HepG2 (cell line): Measurements from ENCODE around the gene C11orf71. TPM values are rescaled to one million over a fixed set of nuclear protein-coding genes. Genes with fewer than 3 reads are reported as not detected.
A peak's percentile ranks its signal among the peaks of the same experiment; 100 is the strongest.

Experiments
- ARNT ChIP-seq: fragments of 450-650 bp; IDR thresholded peaks from 2 replicates; pipeline ENCODE4 v1.6.1; 2017
- ELF4 ChIP-seq: sonication (generic); formaldehyde crosslinking; IDR thresholded peaks from 2 replicates; pipeline ENCODE4 v1.5.0; 2020; ENCODE audit warnings: missing genetic modification reagents, mild to moderate bottlenecking, moderate library complexity, borderline replicate concordance
- FOXO1 ChIP-seq: sonication (generic); formaldehyde crosslinking; IDR thresholded peaks from 2 replicates; pipeline ENCODE4 v1.4.0; 2020; ENCODE audit warnings: missing genetic modification reagents
- FOXP1 ChIP-seq, 2 experiments: fragments of 450-650 bp in 1 of 2; IDR thresholded peaks; 2 replicates each; pipeline ENCODE4 v1.6.1; 2017 to 2018; ENCODE audit warnings: antibody characterized with exemption in 1 of 2
- GLI4 ChIP-seq: sonication (generic); formaldehyde crosslinking; IDR thresholded peaks from 2 replicates; pipeline ENCODE4 v1.5.1; 2020; ENCODE audit warnings: missing genetic modification reagents, mild to moderate bottlenecking, moderate library complexity, borderline replicate concordance
- IKZF1 ChIP-seq: fragments of 450-650 bp; IDR thresholded peaks from 2 replicates; pipeline ENCODE4 v1.7.1; 2016
- JUNB ChIP-seq: sonication (generic); formaldehyde crosslinking; IDR thresholded peaks from 2 replicates; pipeline ENCODE4 v1.8.0; 2022; ENCODE audit warnings: missing genetic modification reagents, mild to moderate bottlenecking, borderline replicate concordance
- KLF11 ChIP-seq: IDR thresholded peaks from 2 replicates; pipeline ENCODE4 v1.6.1; 2016; ENCODE audit warnings: missing compliant biosample characterization
- MATR3 ChIP-seq: sonication (generic); formaldehyde crosslinking; IDR thresholded peaks from 2 replicates; pipeline ENCODE4 v1.4.0; 2020; ENCODE audit warnings: missing genetic modification reagents
- PCBP1 ChIP-seq: fragments of 200-400 bp; formaldehyde crosslinking; IDR thresholded peaks from 2 replicates; pipeline ENCODE4 v1.6.1; 2017; ENCODE audit warnings: mild to moderate bottlenecking, low read depth, low read length, borderline replicate concordance
- POLR2G ChIP-seq: fragments of 200-400 bp; formaldehyde crosslinking; IDR thresholded peaks from 2 replicates; pipeline ENCODE4 v1.6.1; 2018; ENCODE audit warnings: mild to moderate bottlenecking, low read depth, low read length, moderate library complexity
- REL ChIP-seq: sonication (generic); formaldehyde crosslinking; conservative IDR thresholded peaks from 2 replicates; pipeline ENCODE4 v1.8.0; 2022; ENCODE audit warnings: mild to moderate bottlenecking, missing genetic modification reagents, moderate library complexity
- SMC3 ChIP-seq: IDR thresholded peaks from 2 replicates; pipeline ENCODE4 v1.6.1; 2011; ENCODE audit warnings: low read length, improper control_type of control experiment
- SOX13 ChIP-seq, 3 experiments: fragments of 450-650 bp in 1 of 3; sonication (generic) in 1 of 3; formaldehyde crosslinking in 1 of 3; IDR thresholded peaks in 2 of 3; conservative IDR thresholded peaks in 1 of 3; 2 replicates each; pipeline versions ENCODE4 v1.5.0 to v1.6.1; 2016 to 2020; ENCODE audit warnings: antibody characterized with exemption in 1 of 3, mild to moderate bottlenecking in 1 of 3, missing compliant biosample characterization in 1 of 3, missing genetic modification reagents in 1 of 3, moderate library complexity in 1 of 3
- SP2 ChIP-seq: sonication (generic); formaldehyde crosslinking; IDR thresholded peaks from 2 replicates; pipeline ENCODE4 v1.5.1; 2020; ENCODE audit warnings: mild to moderate bottlenecking, missing genetic modification reagents
- TBX3 ChIP-seq: fragments of 450-650 bp; IDR thresholded peaks from 2 replicates; pipeline ENCODE4 v1.6.1; 2017; ENCODE audit warnings: antibody characterized with exemption, mild to moderate bottlenecking, inconsistent platforms, borderline replicate concordance
- TEAD3 ChIP-seq: optimal IDR thresholded peaks from 2 replicates; pipeline ENCODE3; 2016; ENCODE audit warnings: borderline replicate concordance
- ZFY ChIP-seq: sonication (generic); formaldehyde crosslinking; IDR thresholded peaks from 2 replicates; pipeline ENCODE4 v1.4.0; 2020; ENCODE audit warnings: missing genetic modification reagents
- polyA plus RNA-seq, 8 experiments: library from polyadenylated mRNA; depleted of rRNA in 3 of 8; stranded (reverse) in 7 of 8; unstranded in 1 of 8; fragments of >200 nt; fragmentation: Illumina TruSeq in 4 of 8; extraction: Trizol in 4 of 8; gene quantifications; 2 replicates each; pipeline versions ENCODE4 v1.2.1 to v1.2.3, GENCODE V29; 2011 to 2016; ENCODE audit warnings: low read depth in 4 of 8, missing spikeins in 1 of 8, mixed read lengths in 1 of 8; ENCODE audit not compliant: insufficient read depth in 1 of 8
- total RNA-seq, 5 experiments: library from RNA; depleted of rRNA; stranded (reverse); fragments of >200 nt; fragmentation: Illumina TruSeq; extraction: Trizol; gene quantifications; 2 replicates each; pipeline ENCODE4 v1.2.3, GENCODE V29; 2016; ENCODE audit warnings: low read depth in 1 of 5
- TF ChIP-seq, protein P1 (sequence below), 2 experiments: sonication (generic) in 1 of 2; formaldehyde crosslinking in 1 of 2; IDR thresholded peaks; 2 replicates each; pipeline versions ENCODE4 v1.4.0 to v1.6.1; 2018 to 2020; ENCODE audit warnings: missing genetic modification reagents in 2 of 2, borderline replicate concordance in 1 of 2, low read depth in 1 of 2, mild to moderate bottlenecking in 1 of 2, missing biosample characterization in 1 of 2
- TF ChIP-seq, protein P2 (sequence below): sonication (generic); formaldehyde crosslinking; IDR thresholded peaks from 2 replicates; pipeline ENCODE4 v1.4.0; 2020; ENCODE audit warnings: missing genetic modification reagents
- TF ChIP-seq, protein P3 (sequence below): sonication (generic); formaldehyde crosslinking; IDR thresholded peaks from 2 replicates; pipeline ENCODE4 v1.8.0; 2022; ENCODE audit warnings: mild to moderate bottlenecking, missing genetic modification reagents, moderate library complexity
- TF ChIP-seq, protein P4 (sequence below): sonication (generic); formaldehyde crosslinking; IDR thresholded peaks from 2 replicates; pipeline ENCODE4 v1.4.0; 2020; ENCODE audit warnings: mild to moderate bottlenecking, missing genetic modification reagents

Gene C11orf71
- total and polyA plus RNA-seq, 2 of the 13 experiments (the other 11 are each of a cell fraction or from before 2014, with no cell fraction given) = 7.1 to 7.8 TPM

DNA sequence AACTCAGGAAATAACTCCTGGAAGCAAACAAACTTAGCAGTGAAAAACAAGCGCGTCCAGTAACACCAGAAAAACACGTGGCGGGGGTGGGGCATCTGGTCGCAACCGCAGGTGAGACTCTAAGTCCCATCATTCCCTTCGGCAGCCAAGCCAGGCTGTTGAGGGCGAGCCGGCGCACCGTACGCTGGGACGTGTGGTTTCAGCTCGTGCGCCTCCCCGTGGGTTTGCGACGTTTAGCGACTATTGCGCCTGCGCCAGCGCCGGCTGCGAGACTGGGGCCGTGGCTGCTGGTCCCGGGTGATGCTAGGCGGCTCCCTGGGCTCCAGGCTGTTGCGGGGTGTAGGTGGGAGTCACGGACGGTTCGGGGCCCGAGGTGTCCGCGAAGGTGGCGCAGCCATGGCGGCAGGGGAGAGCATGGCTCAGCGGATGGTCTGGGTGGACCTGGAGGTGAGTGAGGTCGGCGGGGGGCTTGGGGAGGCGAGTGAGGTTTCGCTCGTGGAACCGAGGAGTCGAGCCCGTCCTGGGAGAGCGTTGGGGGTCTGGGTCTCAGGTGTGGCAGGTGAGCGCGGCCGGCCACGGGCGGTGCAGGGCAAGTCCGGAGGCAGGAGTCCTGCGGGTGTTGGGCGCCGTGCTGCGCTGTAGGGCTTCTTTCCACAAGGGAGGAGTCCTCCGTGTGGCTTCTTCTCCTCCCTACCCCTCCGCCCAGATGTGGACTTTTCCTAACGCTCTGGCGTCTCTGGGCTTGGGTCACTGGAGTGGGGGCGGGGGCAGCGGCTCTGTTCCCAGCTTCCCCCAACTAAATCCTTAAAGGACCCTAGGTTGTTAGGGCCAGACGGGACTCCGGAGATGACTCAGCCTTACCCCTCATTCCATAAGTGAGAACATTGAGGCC is 39.2 kb upstream of the C11orf71 start, which contains the start of gene REXO2 (continued):
- TF ChIP-seq FOXP1 (IDR thresholded peaks at IDR 0.05) (no peak), FOXP1 (CRISPR knock-in tag; IDR thresholded peaks at IDR 0.05) (no peak; the same call in 1 of the 2 replicates), PCBP1 (no peak), SP2 (CRISPR knock-in tag) (no peak), SOX13 (IDR thresholded peaks at IDR 0.05) (no peak), SOX13 (CRISPR knock-in tag; conservative IDR thresholded peaks at IDR 0.05 in 1 of 2, IDR thresholded peaks at IDR 0.05 in 1 of 2) (peak in 1 of 2 experiments; percentile 40; a peak in 2 of 4 replicates), GLI4 (CRISPR knock-in tag) (no peak), MATR3 (CRISPR knock-in tag) (no peak), IKZF1 (no peak), ARNT (no peak), REL (CRISPR knock-in tag) (no peak), SMC3 (no peak), TEAD3 (CRISPR knock-in tag) (peak; percentile 52), FOXO1 (CRISPR knock-in tag) (peak; percentile 65; the same call in 1 of the 2 replicates), ELF4 (CRISPR knock-in tag) (no peak), JUNB (no peak), TBX3 (no peak), KLF11 (no peak), POLR2G (peak; percentile 77), ZFY (CRISPR knock-in tag) (peak; percentile 58; the same call in 1 of the 2 replicates)
- TF ChIP-seq, protein P1, sequence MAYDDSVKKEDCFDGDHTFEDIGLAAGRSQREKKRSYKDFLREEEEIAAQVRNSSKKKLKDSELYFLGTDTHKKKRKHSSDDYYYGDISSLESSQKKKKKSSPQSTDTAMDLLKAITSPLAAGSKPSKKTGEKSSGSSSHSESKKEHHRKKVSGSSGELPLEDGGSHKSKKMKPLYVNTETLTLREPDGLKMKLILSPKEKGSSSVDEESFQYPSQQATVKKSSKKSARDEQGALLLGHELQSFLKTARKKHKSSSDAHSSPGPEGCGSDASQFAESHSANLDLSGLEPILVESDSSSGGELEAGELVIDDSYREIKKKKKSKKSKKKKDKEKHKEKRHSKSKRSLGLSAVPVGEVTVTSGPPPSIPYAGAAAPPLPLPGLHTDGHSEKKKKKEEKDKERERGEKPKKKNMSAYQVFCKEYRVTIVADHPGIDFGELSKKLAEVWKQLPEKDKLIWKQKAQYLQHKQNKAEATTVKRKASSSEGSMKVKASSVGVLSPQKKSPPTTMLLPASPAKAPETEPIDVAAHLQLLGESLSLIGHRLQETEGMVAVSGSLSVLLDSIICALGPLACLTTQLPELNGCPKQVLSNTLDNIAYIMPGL (CRISPR knock-in tag; IDR thresholded peaks at IDR 0.05; ENCODE audit: borderline replicate concordance in 1 of 2, low read depth in 1 of 2) = peak; percentile 68 to 82; a peak in 2 of 4 replicates
- TF ChIP-seq, protein P2, sequence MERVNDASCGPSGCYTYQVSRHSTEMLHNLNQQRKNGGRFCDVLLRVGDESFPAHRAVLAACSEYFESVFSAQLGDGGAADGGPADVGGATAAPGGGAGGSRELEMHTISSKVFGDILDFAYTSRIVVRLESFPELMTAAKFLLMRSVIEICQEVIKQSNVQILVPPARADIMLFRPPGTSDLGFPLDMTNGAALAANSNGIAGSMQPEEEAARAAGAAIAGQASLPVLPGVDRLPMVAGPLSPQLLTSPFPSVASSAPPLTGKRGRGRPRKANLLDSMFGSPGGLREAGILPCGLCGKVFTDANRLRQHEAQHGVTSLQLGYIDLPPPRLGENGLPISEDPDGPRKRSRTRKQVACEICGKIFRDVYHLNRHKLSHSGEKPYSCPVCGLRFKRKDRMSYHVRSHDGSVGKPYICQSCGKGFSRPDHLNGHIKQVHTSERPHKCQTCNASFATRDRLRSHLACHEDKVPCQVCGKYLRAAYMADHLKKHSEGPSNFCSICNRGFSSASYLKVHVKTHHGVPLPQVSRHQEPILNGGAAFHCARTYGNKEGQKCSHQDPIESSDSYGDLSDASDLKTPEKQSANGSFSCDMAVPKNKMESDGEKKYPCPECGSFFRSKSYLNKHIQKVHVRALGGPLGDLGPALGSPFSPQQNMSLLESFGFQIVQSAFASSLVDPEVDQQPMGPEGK (CRISPR knock-in tag) = peak; percentile 61
- TF ChIP-seq, protein P3, sequence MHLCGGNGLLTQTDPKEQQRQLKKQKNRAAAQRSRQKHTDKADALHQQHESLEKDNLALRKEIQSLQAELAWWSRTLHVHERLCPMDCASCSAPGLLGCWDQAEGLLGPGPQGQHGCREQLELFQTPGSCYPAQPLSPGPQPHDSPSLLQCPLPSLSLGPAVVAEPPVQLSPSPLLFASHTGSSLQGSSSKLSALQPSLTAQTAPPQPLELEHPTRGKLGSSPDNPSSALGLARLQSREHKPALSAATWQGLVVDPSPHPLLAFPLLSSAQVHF (CRISPR knock-in tag) = no peak
- TF ChIP-seq, protein P4, sequence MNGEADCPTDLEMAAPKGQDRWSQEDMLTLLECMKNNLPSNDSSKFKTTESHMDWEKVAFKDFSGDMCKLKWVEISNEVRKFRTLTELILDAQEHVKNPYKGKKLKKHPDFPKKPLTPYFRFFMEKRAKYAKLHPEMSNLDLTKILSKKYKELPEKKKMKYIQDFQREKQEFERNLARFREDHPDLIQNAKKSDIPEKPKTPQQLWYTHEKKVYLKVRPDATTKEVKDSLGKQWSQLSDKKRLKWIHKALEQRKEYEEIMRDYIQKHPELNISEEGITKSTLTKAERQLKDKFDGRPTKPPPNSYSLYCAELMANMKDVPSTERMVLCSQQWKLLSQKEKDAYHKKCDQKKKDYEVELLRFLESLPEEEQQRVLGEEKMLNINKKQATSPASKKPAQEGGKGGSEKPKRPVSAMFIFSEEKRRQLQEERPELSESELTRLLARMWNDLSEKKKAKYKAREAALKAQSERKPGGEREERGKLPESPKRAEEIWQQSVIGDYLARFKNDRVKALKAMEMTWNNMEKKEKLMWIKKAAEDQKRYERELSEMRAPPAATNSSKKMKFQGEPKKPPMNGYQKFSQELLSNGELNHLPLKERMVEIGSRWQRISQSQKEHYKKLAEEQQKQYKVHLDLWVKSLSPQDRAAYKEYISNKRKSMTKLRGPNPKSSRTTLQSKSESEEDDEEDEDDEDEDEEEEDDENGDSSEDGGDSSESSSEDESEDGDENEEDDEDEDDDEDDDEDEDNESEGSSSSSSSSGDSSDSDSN = no peak; the same call in 1 of the 2 replicates
